Measurements from ENCODE around the gene ESR1. TPM values are rescaled to one million over a fixed set of nuclear protein-coding genes. Genes with fewer than 3 reads are reported as not detected.

Gene ESR1
- total RNA-seq, 1 experiment from 2014 or later: not detected

- peak overlapping the region; percentile 64 for H3K4me2 ChIP-seq (ENCODE audit: insufficient read depth, insufficient read length, low read length)
- H4K5ac ChIP-seq (ENCODE audit: insufficient read length, low read depth, low read length): no peak overlapping the region
- H2BK20ac ChIP-seq (ENCODE audit: low read depth, low read length, poor library complexity, severe bottlenecking): no peak overlapping the region
- no peak overlapping the region for H3K18ac ChIP-seq (ENCODE audit: insufficient read length, low read depth, low read length)
- no peak overlapping the region for H3K4ac ChIP-seq (ENCODE audit: low read depth, low read length)
- H4K8ac ChIP-seq (replicated peaks; ENCODE audit: insufficient read length, low read depth, low read length): no peak overlapping the region
- Mint-ChIP-seq H3K4me3 (peak overlapping the region; percentile 69 to 89), H3K27ac (no peak overlapping the region), H3K27me3 (ENCODE audit: low read depth) (peaks cover 92% of the 10 kb centered on the region), H3K4me1 (peaks cover 21% of the 10 kb centered on the region in 2 experiments), H3K36me3 (ENCODE audit: insufficient read depth in 1 of 3, low read depth in 3 of 3) (no peaks in the 10 kb centered on the region), H3K9me3 (no peaks in the 10 kb centered on the region; a peak in 2 of 5 replicates)
- H3T11ph ChIP-seq (ENCODE audit: low read length): no peak overlapping the region
- H3K27ac ChIP-seq (ENCODE audit: insufficient read length, low read depth, low read length): no peak overlapping the region
- no peak overlapping the region for H2BK12ac ChIP-seq (ENCODE audit: insufficient read length, low read depth, low read length)
- H3K56ac ChIP-seq (ENCODE audit: insufficient read length, low read depth, low read length): no peak overlapping the region
- H2BK5ac ChIP-seq (ENCODE audit: insufficient read length, low read length): no peak overlapping the region
- no peak for TF ChIP-seq CTCF (conservative IDR thresholded peaks at IDR 0.05)
- H3K4me1 ChIP-seq (ENCODE audit: insufficient read depth, low read length): no peaks in the 10 kb centered on the region
- no peak overlapping the region for H2BK120ac ChIP-seq (ENCODE audit: low read depth, low read length, poor library complexity, severe bottlenecking)
- no peaks in the 10 kb centered on the region for H3K79me1 ChIP-seq (ENCODE audit: insufficient read depth, low read depth, low read length, poor library complexity, severe bottlenecking)
- no peaks in the 10 kb centered on the region for H3K9me3 ChIP-seq (ENCODE audit: control insufficient read depth, low read depth, low read length)
- WGBS (ENCODE audit: extremely low coverage, insufficient read length, low lambda C conversion rate): no CpG with 5 or more reads among the region's 60 CpGs
- H3K9ac ChIP-seq (ENCODE audit: extremely low read depth, insufficient read length, low read length): no peak overlapping the region
- H4K91ac ChIP-seq (ENCODE audit: insufficient read length, low read depth, low read length): no peak overlapping the region
- H2AK5ac ChIP-seq (ENCODE audit: insufficient read length, low read length): no peak overlapping the region
- H2BK15ac ChIP-seq (ENCODE audit: low read depth, low read length): no peak overlapping the region
- no peaks in the 10 kb centered on the region for H4K20me1 ChIP-seq (ENCODE audit: control insufficient read depth, insufficient read depth, insufficient read length)
- H3K14ac ChIP-seq (ENCODE audit: insufficient read depth, low read length): no peak overlapping the region
- peak; percentile 39 for DNase-seq
- no peak overlapping the region for H3K23ac ChIP-seq (ENCODE audit: insufficient read length, low read depth, low read length)
- peaks cover 21% of the 10 kb centered on the region for H3K23me2 ChIP-seq (ENCODE audit: insufficient read length, low read depth, low read length, poor library complexity, severe bottlenecking)
- no peak overlapping the region for H2AFZ ChIP-seq (ENCODE audit: low read length)
- H3K79me2 ChIP-seq (ENCODE audit: insufficient read depth, low read length): no peaks in the 10 kb centered on the region
- H3K27me3 ChIP-seq (ENCODE audit: insufficient read depth, low read length): peaks cover 25% of the 10 kb centered on the region
Measured at GRCh38 chr6:151808371-151809241, 1.1 kb downstream of the ESR1 start.
